ENCODE data around the gene DLGAP3. TPM values are rescaled to one million over a fixed set of nuclear protein-coding genes. Genes with fewer than 3 reads are reported as not detected.

The DLGAP3 gene
- total RNA-seq, 6 donors from 2014 or later = under 0.01 to 0.57 (median 0.30) TPM; not detected in 1

DNA sequence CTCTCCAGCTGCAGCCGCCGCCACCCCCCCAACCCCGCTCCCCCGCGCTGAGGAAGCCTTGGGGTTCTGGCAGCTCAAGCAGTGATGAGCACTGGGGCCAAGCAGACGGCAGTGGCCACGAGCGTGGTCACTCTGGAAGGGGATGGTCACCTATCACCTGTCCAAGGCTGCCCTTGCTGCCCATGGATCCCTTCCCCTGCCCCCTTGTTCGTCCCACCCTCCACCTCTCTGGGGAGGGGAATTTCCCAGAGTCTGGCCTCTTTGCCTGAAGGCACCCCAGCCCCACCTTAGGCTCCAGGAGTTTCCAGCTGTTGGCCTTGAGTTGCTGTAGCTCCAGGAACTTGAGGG lies 62.7 kb downstream of the DLGAP3 start:
- H3K36me3 ChIP-seq = no peaks in the 10 kb centered on the region
- peak overlapping the region in 3 of 4 donors; percentile 72 to 98 (median 75) for H3K4me3 ChIP-seq

DNA sequence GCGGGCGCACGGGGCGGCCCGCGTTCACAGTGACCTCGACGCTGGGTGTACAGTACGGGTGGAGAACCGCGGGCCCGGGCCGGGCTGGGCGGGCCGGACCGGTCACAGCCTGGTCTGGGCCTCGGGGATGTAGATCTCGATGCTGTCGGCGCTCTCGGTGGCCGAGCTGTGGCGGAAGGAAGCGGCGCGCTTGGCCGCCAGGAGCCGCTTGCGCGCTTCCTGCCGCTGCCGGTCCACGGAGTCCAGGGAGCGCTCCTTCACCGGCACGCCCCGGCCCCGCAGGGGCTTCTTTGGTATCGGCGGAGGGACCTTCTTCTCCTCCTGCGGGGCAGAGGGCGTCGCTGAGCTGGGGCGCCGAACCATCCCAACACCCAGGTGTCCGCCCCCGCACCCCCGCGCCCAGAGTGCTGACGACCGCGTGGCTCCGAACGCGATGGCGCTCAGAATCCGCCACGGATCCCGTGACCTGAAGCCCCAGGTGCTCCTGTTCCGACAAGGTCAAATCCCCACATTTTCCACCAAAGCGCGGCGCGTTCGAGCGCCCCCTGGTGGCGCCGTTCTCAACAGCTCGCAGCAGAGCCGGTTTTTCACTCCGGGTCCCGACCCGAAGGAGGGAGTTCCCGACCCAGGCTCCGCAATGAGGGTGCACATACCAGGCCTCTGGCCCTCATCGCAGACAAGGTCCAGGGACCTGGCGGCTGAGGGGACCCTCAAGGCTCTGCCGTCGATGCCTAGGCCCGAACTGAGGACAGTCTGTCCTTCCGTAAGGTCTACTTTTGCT lies 63.3 kb downstream of the DLGAP3 start:
- no peaks in the 10 kb centered on the region for H3K36me3 ChIP-seq
- H3K27ac ChIP-seq = peak overlapping the region; percentile 85 to 95 (median 88)
- no peaks in the 10 kb centered on the region for H3K27me3 ChIP-seq
- H3K9me3 ChIP-seq = no peaks in the 10 kb centered on the region
- DNase-seq (peak; percentile 87 to 99), ATAC-seq (ENCODE audit: low FRiP score in 2 of 2) (peak; percentile 86 to 92)
- peak overlapping the region; percentile 72 to 98 (median 79) for H3K4me3 ChIP-seq
- 0 to 5% methylated on average over 18 to 31 of the region's 81 CpGs for WGBS, 2 donors
- H3K4me1 ChIP-seq = peaks cover 15 to 24% (median 16%) of the 10 kb centered on the region in 4 donors
- TF ChIP-seq POLR2AphosphoS5 (IDR thresholded peaks at IDR 0.05) = peak in 1 of 2 donors; percentile 41
- TF ChIP-seq EP300 (IDR thresholded peaks at IDR 0.05) = no peak
- TF ChIP-seq POLR2A (IDR thresholded peaks at IDR 0.05) = peak in 2 of 4 donors; percentile 39 to 48
- TF ChIP-seq, protein P1, sequence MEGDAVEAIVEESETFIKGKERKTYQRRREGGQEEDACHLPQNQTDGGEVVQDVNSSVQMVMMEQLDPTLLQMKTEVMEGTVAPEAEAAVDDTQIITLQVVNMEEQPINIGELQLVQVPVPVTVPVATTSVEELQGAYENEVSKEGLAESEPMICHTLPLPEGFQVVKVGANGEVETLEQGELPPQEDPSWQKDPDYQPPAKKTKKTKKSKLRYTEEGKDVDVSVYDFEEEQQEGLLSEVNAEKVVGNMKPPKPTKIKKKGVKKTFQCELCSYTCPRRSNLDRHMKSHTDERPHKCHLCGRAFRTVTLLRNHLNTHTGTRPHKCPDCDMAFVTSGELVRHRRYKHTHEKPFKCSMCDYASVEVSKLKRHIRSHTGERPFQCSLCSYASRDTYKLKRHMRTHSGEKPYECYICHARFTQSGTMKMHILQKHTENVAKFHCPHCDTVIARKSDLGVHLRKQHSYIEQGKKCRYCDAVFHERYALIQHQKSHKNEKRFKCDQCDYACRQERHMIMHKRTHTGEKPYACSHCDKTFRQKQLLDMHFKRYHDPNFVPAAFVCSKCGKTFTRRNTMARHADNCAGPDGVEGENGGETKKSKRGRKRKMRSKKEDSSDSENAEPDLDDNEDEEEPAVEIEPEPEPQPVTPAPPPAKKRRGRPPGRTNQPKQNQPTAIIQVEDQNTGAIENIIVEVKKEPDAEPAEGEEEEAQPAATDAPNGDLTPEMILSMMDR (IDR thresholded peaks at IDR 0.05) = peak; percentile 88 to 98 (median 97)

More for the DNA sequence above, 62.7 kb downstream of the DLGAP3 start:
- peaks cover 15 to 24% (median 16%) of the 10 kb centered on the region in 4 donors for H3K4me1 ChIP-seq
- WGBS, 2 donors = 21 to 83% methylated on average over 1 to 6 of the region's 9 CpGs
- TF ChIP-seq POLR2AphosphoS5 (IDR thresholded peaks at IDR 0.05) (no peak), EP300 (IDR thresholded peaks at IDR 0.05) (no peak), POLR2A (IDR thresholded peaks at IDR 0.05) (no peak)
- TF ChIP-seq, protein P1 (IDR thresholded peaks at IDR 0.05) = no peak
- peaks cover 0 to 3% (median 0%) of the 10 kb centered on the region in 4 donors for H3K27me3 ChIP-seq
- DNase-seq (no peak), ATAC-seq (ENCODE audit: low FRiP score in 2 of 2) (peak in 1 of 2 donors; percentile 1)
- peak overlapping the region; percentile 85 to 95 (median 88) for H3K27ac ChIP-seq
- H3K9me3 ChIP-seq = no peaks in the 10 kb centered on the region

- Histone ChIP-seq H3K27ac (peak overlapping the region; percentile 85 to 95 (median 88)), H3K36me3 (no peaks in the 10 kb centered on the region), H3K27me3 (no peaks in the 10 kb centered on the region), H3K4me1 (peaks cover 15 to 24% (median 16%) of the 10 kb centered on the region in 4 donors), H3K4me3 (peak overlapping the region; percentile 72 to 98 (median 79)), H3K9me3 (no peaks in the 10 kb centered on the region)
- peak; percentile 1 to 3 for ATAC-seq (ENCODE audit: low FRiP score in 2 of 2)
- WGBS, 2 donors = 21 to 33% methylated on average over 11 to 20 of the region's 25 CpGs
- DNase-seq = no peak
- TF ChIP-seq, protein P1 (IDR thresholded peaks at IDR 0.05) = no peak
- TF ChIP-seq EP300 (IDR thresholded peaks at IDR 0.05) (no peak), POLR2AphosphoS5 (IDR thresholded peaks at IDR 0.05) (no peak), POLR2A (IDR thresholded peaks at IDR 0.05) (no peak)
Observed at GRCh38 chr1:34865573-34865972, 63.9 kb downstream of the DLGAP3 start.

- Histone ChIP-seq H3K9me3 (no peaks in the 10 kb centered on the region), H3K4me3 (no peak overlapping the region), H3K27me3 (no peaks in the 10 kb centered on the region), H3K4me1 (peaks cover 15 to 30% (median 21%) of the 10 kb centered on the region in 4 donors), H3K36me3 (no peaks in the 10 kb centered on the region), H3K27ac (no peak overlapping the region)
- WGBS, 2 donors = 90 to 96% methylated on average over 8 of the region's 8 CpGs
- ATAC-seq (ENCODE audit: low FRiP score in 2 of 2) = no peak
- TF ChIP-seq, protein P1 (IDR thresholded peaks at IDR 0.05) = no peak
- no peak for TF ChIP-seq EP300 (IDR thresholded peaks at IDR 0.05)
- no peak for TF ChIP-seq POLR2AphosphoS5 (IDR thresholded peaks at IDR 0.05)
- TF ChIP-seq POLR2A (IDR thresholded peaks at IDR 0.05) = no peak
- DNase-seq = no peak
Observed at GRCh38 chr1:34864759-34865158, 64.7 kb downstream of the DLGAP3 start.

Measured in upper lobe of left lung (tissue), 6 donors.